Activated CD4-positive, CD25-positive, alpha-beta regulatory T cell (primary cell): ENCODE data around the gene CANT1.
"Not testable (repeated sequence)": the region's sequence is repeated elsewhere in the genome, so short reads cannot be mapped to it uniquely, and the experiment has no call there.

Source experiments
- DNase-seq, 4 experiments: peaks; one replicate each; lab custom pipeline; 2025; lab: John Stamatoyannopoulos, UW

The CANT1 gene

DNA sequence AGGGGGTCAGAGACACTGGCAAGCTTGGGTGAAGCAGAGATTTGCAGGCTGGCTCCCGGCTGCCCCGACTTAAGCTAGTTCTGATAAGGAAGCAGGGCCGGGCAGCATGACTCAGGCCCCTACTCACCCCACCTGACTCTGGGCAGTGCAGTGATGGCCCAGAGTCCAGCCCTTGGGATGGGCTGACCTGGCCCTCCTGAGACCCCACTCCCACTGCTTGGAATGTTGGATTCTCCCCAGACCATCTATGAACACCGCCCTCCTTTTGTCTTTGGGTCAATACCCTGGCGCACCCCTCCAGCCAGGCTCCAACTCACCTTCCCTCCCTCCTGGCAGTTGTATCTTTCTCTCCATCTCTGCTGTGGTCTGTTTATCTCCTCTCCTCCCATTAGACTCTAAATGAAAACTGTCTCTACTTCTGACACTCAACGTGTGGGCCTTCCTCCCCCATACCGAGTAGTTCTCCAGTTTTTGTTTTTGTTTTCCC lies 50.9 kb downstream of the CANT1 start:
- DNase-seq, result no peak

DNA sequence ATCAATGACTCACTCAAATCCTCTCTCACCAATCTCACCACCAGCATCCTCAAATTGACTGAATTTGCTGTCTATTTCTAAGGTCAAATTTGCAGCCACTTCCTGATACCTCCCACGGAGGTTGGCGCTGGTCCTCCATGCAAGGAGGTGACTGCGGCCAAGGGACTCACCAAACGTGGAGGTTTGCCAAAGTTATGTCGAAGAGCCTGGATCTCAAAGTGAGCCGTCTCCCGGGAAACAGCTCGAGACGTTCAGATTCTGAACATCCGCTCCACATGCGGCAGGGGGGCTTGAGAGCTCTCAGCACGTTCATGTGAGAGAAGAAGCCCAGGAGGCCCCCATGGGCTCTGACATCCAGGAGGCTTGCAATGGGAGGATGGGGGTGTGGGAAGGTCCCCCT lies 52.4 kb downstream of the CANT1 start:
- DNase-seq, result no peak

DNA sequence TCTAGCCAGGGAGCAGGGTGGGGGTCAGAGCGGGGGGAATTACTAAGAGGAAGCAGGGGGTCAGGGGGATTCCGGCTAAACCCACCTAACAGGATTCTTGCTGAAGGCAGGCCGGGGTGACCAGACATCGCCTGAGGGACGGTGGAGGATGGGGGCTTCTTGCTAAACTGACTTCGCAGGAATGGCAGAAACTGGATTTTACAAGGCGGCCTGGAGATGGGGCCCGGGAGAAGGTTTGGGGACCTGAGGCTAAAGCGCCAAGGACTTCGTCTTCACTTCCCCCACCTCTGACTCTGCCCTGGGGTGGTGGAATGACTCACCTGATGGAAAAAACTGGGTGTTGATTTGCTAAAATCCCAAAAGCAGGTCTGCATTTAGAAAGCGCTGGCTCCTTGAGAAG lies 53.3 kb downstream of the CANT1 start:
- DNase-seq, result no peak

DNA sequence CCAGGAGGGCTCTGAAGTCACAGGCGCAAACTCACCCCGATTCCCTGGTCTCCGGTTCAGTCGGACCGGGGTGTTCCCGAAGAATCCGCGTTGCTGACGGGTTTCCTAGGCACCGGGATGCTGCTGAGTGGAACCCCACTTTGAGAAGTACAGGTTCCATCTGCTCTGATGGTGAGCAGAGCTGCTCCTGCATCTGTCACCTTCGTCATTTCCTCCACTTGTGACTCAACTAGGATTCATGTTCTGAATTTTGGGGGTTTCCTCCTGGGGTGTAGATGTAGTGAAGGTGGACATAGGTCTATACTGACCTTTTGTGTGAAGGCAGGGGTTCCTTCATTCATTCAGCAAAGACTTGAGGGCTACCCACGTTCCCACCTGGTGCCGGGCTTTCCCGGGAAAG lies 54.9 kb downstream of the CANT1 start:
- DNase-seq, result no peak

DNA sequence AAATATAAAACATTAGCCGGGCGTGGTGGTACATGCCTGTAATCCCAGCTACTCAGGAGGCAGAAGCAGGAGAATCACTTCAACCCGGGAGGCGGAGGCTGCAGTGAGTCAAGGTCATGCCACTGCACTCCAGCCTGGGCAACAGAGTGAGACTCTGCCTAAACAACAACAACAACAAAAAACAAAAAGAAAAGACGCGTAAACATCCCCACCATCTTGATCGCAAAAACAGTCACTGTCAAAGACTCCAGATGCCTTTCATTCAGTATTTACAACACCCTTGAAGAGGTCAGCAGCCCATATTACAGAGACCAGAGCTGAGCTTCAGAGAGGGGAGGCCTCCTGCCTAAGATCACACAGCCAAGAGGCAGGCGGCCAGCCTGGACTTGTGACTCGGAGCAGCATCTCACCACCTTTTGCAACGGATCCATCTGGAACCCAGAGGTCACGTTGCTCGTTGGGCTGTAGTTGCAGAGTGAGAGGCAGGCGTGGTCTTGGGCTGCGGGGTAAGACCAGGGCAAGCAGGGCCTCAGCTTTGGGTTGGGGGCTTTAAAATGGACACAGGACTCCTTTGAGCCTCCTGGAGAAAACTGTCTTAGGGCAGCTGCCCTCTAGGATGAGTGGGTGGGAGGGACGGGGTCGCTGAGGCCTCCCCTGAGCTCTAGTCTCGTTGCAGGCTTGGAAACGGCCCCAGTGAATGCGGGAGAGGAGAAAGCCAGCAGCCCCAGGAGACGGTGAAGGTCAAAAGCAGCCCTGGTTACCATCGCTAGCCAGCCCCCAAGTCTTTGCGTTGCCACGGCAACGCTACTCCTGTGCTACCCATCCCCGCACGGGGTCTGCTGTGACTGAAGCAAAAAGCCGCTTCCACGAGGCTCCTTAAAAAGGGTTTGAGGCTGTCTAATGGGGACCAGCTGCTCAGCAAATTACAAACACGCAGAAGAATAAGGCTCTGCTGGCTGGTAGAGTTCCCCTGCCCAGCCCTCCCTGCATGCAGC lies 55.9 kb downstream of the CANT1 start:
- no peak for DNase-seq

DNA sequence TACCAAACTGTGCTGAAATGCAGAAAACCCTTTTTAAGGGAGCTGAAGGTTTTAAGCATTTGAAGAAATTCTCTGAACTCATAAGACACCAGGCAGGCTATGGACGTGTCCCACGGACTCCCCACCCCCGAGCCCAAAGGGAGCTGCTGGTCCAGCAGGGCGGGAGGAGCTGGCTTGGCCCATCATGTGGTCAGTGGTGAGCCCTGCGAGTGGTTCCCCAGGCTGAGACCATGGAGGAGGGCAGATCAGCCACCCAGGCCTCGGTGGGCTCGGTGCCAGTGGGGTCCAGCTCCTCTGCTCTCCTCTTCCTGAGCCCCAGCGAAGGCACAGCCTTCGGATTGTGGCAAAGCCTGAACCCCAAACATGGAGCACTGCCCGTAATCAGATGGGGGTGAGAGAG lies 56.9 kb downstream of the CANT1 start:
- no peak for DNase-seq

DNA sequence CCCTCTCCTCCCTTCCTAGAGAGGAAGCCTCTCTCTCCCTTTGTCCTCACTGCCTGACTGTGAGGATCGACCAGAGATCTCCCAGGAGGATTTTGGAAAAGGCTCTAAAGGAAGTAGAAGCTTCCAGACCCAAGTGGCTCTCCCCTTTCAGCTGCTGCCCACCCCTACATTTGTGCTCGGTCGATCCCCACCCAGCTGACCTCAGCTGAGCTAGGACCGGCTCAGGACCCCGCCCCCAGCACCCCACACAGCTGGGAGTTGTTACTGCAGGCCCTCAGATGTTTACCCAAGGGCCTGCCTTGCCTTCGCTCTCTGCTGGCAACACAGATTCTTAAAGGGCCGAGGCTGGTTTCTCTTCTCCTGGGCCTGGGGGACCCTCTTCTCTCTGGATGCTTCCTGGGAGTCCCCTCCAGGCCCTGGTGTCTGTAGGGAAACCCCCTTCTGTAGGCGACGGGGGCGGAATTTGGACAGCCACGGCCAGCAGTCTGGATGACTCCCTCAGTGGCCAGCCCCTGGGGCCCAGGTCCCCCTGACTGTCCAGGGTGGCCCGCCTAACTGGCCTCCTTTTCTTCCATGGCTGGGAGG lies 57.5 kb downstream of the CANT1 start:
- no peak for DNase-seq

DNA sequence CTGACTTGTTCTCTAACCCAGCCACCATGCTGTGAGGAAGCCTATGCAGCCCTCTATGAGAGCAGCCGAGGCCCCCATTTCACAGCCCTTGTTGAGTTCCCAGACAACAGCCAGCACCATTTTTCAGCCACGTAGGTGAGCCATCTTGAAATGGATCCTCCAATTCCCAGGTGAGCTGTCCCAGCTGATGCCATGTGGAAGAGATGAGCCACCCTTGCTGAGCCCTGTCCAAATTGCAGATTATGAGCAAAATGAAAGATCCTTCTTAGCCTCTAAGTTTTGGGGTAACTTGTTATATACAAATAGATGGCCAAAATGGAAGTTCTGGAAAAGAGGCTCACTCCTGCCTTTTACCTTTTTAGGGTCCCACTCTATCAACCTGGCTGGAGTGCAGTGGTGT lies 58.7 kb downstream of the CANT1 start:
- DNase-seq, result no peak

DNA sequence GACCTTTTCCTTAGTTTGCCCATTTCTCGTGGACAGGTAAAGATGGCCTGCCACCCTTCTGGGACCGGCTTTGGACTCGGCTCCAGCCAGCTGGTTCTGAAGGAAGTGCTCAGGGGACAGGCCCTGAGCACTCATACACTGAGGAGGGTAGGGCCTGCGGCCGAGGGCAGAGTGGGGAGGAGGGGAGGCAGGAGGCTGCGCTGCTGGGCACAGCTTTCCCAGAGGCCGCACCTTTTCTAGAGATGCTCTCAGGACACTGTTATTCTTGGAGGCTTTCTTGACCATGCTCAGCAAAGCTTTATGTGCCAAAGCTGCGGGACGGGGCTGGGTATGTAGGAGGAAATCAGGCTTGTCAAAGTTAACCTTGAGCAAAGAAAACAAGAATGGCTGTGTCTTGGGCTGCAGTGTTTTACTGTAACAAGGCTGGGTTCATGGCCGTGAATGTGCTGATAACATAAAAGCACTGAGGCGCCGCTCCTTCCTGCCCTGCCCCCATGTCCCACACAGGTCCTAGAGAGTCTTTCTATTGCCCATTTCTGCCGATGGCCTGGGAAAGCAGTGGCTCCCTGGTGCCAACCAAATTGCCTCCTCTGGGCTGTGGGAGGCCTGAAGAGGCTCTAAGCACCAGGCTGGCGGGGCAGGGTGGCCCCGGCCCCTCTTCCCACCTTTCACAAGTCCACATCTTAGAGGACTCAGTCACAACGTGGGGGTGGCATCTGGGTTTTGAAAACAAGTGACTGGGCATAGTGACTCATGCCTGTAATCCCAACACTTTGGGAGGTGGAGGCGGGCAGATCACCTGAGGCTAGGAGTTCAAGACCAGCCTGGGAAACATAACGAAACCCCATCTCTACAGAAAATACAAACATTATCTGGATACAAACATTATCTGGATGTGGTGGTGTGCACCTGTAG lies 62.1 kb downstream of the CANT1 start:
- no peak for DNase-seq

DNA sequence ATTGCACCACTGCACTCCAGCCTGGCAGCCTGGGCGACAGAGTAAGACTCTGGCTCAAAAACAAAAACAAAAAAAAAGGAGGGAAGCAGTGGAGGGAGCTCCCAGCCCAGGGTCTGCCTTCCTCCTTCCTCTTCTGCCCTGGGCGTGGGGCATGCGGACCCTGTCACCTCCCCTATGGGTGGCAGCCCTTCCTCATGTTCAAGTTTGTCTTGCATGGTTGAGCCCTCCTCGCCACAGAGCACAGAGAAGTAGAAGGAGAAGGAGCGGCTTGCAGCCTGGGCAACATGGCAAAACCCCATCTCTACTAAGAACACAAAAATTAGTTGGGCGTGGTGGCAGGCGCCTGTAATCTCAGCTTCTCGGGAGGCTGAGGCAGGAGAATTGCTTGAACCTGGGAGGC lies 62.9 kb downstream of the CANT1 start:
- no peak for DNase-seq

DNA sequence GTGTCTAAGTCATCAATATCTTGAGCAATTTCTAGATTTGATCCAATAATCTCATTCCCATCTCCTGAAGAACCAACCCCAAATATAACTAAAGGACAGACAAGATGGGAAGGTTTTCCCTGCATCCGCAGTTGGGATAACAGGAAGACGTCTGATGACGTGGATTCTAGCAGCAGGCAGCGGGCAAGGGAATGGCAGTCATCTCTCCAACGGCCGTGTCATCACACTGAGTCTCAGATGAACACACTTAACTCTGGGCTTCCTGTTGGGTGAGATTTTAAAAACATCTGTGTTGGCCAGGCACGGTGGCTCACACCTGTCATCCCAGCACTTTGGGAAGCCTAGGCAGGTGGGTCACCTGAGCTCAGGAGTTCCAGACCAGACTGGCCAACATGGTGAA lies 63.4 kb downstream of the CANT1 start:
- no peak for DNase-seq

DNA sequence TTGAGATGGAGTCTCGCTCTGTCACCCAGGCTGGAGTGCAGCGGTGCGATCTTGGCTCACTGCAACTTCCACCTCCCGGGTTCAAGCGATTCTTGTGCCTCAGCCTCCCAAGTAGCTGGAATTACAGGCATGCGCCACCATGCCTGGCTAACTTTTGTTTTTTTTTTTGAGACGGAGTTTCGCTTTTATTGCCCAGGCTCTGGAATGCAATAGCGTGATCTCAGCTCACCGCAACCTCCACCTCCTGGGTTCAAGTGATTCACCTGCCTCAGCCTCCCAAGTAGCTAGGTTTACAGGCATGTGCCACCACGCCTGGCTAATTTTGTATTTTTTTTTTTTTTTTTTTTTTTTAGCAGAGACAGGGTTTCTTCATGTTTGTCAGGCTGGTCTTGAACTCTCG lies 64.1 kb downstream of the CANT1 start:
- not testable (repeated sequence) for DNase-seq

DNA sequence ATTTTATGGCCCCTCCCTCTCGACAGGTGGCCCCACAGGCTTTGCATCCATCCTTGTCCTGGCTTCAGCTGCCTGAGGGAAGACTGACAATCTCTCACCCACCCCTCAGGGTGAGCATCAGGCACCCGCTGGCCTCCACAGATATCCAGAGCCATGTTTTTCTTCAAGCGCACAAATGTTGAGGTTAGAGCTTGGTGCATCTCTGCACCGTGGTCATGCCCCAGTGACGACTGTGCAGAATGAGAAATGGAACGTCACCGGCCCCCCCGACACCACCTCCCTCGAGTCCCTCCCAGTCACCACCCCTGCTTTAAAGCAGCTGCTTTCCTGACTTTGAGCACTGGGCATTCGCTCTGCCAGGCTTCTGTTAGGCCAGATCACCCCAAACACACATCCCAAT lies 64.6 kb downstream of the CANT1 start:
- no peak for DNase-seq

DNA sequence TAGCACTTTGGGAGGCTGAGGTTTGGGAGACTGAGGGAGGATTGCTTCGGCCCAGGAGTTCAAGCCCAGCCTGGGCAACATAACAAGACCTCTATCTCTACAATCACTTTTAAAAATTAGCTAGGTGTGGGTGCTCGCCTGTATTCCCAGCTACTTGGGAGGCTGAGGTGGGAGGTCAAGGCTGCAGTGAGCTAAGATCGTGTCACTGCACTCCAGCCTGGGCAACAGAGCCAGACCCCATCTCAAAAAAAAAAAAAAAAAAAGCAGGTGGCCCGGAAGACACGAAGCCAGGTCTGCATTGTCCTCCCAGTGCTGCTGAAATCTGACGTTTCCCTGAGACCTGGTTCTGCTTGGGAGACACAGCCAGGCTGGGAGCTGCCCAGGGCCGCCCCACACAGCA lies 65.5 kb downstream of the CANT1 start:
- no peak for DNase-seq
